Activated naive CD8-positive, alpha-beta T cell treated with anti-CD3 and anti-CD28 coated beads for 36 hours (primary cell): Measurements from ENCODE around the gene NBEAL2. TPM values are rescaled to one million over a fixed set of nuclear protein-coding genes. Genes with fewer than 3 reads are reported as not detected.
A peak's percentile ranks its signal among the peaks of the same experiment; 100 is the strongest.

Source experiments
- DNase-seq: peaks from one replicate; pipeline ENCODE4 v3.0.0; 2021
- H3K27ac Mint-ChIP-seq: one replicate; pipeline ENCODE4 v1.8.0; 2022; ENCODE audit warnings: mild to moderate bottlenecking, moderate library complexity, mixed read lengths
- H3K27me3 Mint-ChIP-seq: one replicate; pipeline ENCODE4 v1.8.0; 2022; ENCODE audit warnings: mild to moderate bottlenecking, mixed read lengths
- H3K36me3 Mint-ChIP-seq: one replicate; pipeline ENCODE4 v1.8.0; 2021; ENCODE audit warnings: mild to moderate bottlenecking, mixed read lengths
- H3K4me1 Mint-ChIP-seq: one replicate; pipeline ENCODE4 v1.8.0; 2021; ENCODE audit warnings: mixed read lengths
- H3K4me3 Mint-ChIP-seq: one replicate; pipeline ENCODE4 v1.8.0; 2022; ENCODE audit warnings: mild to moderate bottlenecking, moderate library complexity, mixed read lengths
- H3K9me3 Mint-ChIP-seq: one replicate; pipeline ENCODE4 v1.8.0; 2022; ENCODE audit warnings: mixed read lengths
- total RNA-seq, 2 experiments: library from RNA; stranded (reverse); gene quantifications; one replicate each; pipeline ENCODE4 v1.2.3, GENCODE V29; 2021

NBEAL2 gene
- total RNA-seq, 2 experiments from 2014 or later, result 63.1 to 67.4 TPM

- Mint-ChIP-seq H3K9me3 (no peaks in the 10 kb centered on the region), H3K4me1 (peaks cover 41% of the 10 kb centered on the region), H3K36me3 (peaks cover 23% of the 10 kb centered on the region), H3K4me3 (no peak overlapping the region), H3K27ac (no peak overlapping the region), H3K27me3 (no peaks in the 10 kb centered on the region)
- no peak for DNase-seq
Observed at GRCh38 chr3:46938118-46938517, 41.3 kb upstream of the NBEAL2 start.

- H3K36me3 Mint-ChIP-seq, result peaks cover 23% of the 10 kb centered on the region
- H3K27ac Mint-ChIP-seq, result no peak overlapping the region
- H3K9me3 Mint-ChIP-seq, result no peaks in the 10 kb centered on the region
Observed at GRCh38 chr3:46939578-46940445, 39.7 kb upstream of the NBEAL2 start.

GRCh38 chr3:46942076-46942475 is 37.4 kb upstream of the NBEAL2 start:
- Mint-ChIP-seq H3K27ac (no peak overlapping the region), H3K4me1 (peaks cover 45% of the 10 kb centered on the region), H3K4me3 (no peak overlapping the region), H3K27me3 (no peaks in the 10 kb centered on the region), H3K9me3 (no peaks in the 10 kb centered on the region), H3K36me3 (peaks cover 30% of the 10 kb centered on the region)
- no peak for DNase-seq

More at GRCh38 chr3:46939578-46940445, 39.7 kb upstream of the NBEAL2 start:
- Mint-ChIP-seq H3K27me3 (no peaks in the 10 kb centered on the region), H3K4me3 (no peak overlapping the region), H3K4me1 (peaks cover 40% of the 10 kb centered on the region)
- no peak for DNase-seq

- H3K27ac Mint-ChIP-seq, result no peak overlapping the region
- H3K27me3 Mint-ChIP-seq, result no peaks in the 10 kb centered on the region
- no peaks in the 10 kb centered on the region for H3K9me3 Mint-ChIP-seq
- peaks cover 36% of the 10 kb centered on the region for H3K36me3 Mint-ChIP-seq
- no peak for DNase-seq
- H3K4me3 Mint-ChIP-seq, result no peak overlapping the region
- H3K4me1 Mint-ChIP-seq, result peaks cover 51% of the 10 kb centered on the region
Observed at GRCh38 chr3:46942481-46943236, 36.8 kb upstream of the NBEAL2 start.

GRCh38 chr3:46943237-46944187 is 36.0 kb upstream of the NBEAL2 start:
- Mint-ChIP-seq H3K36me3 (peaks cover 38% of the 10 kb centered on the region), H3K4me3 (no peak overlapping the region), H3K27ac (no peak overlapping the region), H3K9me3 (no peaks in the 10 kb centered on the region), H3K4me1 (peaks cover 57% of the 10 kb centered on the region), H3K27me3 (no peaks in the 10 kb centered on the region)
- DNase-seq, result no peak

- DNase-seq, result no peak
- Mint-ChIP-seq H3K27ac (peak overlapping the region; percentile 67), H3K27me3 (no peaks in the 10 kb centered on the region), H3K4me1 (peaks cover 59% of the 10 kb centered on the region), H3K9me3 (no peaks in the 10 kb centered on the region), H3K36me3 (peaks cover 33% of the 10 kb centered on the region), H3K4me3 (no peak overlapping the region)
Observed at GRCh38 chr3:46944191-46944590, 35.3 kb upstream of the NBEAL2 start.

- H3K27ac Mint-ChIP-seq, result peak overlapping the region; percentile 78
- no peak for DNase-seq
- no peaks in the 10 kb centered on the region for H3K9me3 Mint-ChIP-seq
- no peak overlapping the region for H3K4me3 Mint-ChIP-seq
- peaks cover 33% of the 10 kb centered on the region for H3K36me3 Mint-ChIP-seq
- H3K4me1 Mint-ChIP-seq, result peaks cover 60% of the 10 kb centered on the region
- H3K27me3 Mint-ChIP-seq, result no peaks in the 10 kb centered on the region
Observed at GRCh38 chr3:46946416-46946815, 33.0 kb upstream of the NBEAL2 start.

- peaks cover 64% of the 10 kb centered on the region for H3K4me1 Mint-ChIP-seq
- H3K4me3 Mint-ChIP-seq, result peak overlapping the region; percentile 35
- H3K36me3 Mint-ChIP-seq, result peaks cover 36% of the 10 kb centered on the region
- H3K27ac Mint-ChIP-seq, result peak overlapping the region; percentile 78
- H3K27me3 Mint-ChIP-seq, result no peaks in the 10 kb centered on the region
- H3K9me3 Mint-ChIP-seq, result no peaks in the 10 kb centered on the region
- DNase-seq, result peak; percentile 56
Observed at GRCh38 chr3:46946856-46947545, 32.5 kb upstream of the NBEAL2 start.

- DNase-seq, result no peak
- Mint-ChIP-seq H3K4me1 (peaks cover 67% of the 10 kb centered on the region), H3K4me3 (peak overlapping the region; percentile 51)
Observed at GRCh38 chr3:46947546-46947901, 31.9 kb upstream of the NBEAL2 start.

GRCh38 chr3:46947981-46948791 is 31.3 kb upstream of the NBEAL2 start:
- Mint-ChIP-seq H3K4me1 (peaks cover 69% of the 10 kb centered on the region), H3K9me3 (no peaks in the 10 kb centered on the region), H3K27me3 (no peaks in the 10 kb centered on the region), H3K4me3 (peak overlapping the region; percentile 51), H3K27ac (peak overlapping the region; percentile 78), H3K36me3 (peaks cover 39% of the 10 kb centered on the region)
- DNase-seq, result peak; percentile 45

More at GRCh38 chr3:46947546-46947901, 31.9 kb upstream of the NBEAL2 start:
- Mint-ChIP-seq H3K27me3 (no peaks in the 10 kb centered on the region), H3K9me3 (no peaks in the 10 kb centered on the region), H3K36me3 (peaks cover 38% of the 10 kb centered on the region), H3K27ac (peak overlapping the region; percentile 78)

- Mint-ChIP-seq H3K4me3 (no peak overlapping the region), H3K27me3 (no peaks in the 10 kb centered on the region), H3K36me3 (peaks cover 46% of the 10 kb centered on the region), H3K4me1 (peaks cover 78% of the 10 kb centered on the region), H3K9me3 (no peaks in the 10 kb centered on the region), H3K27ac (peak overlapping the region; percentile 78)
- no peak for DNase-seq
Observed at GRCh38 chr3:46948830-46949671, 30.4 kb upstream of the NBEAL2 start.

GRCh38 chr3:46950177-46950576 is 29.3 kb upstream of the NBEAL2 start:
- H3K36me3 Mint-ChIP-seq, result peaks cover 50% of the 10 kb centered on the region

More at GRCh38 chr3:46950177-46950576, 29.3 kb upstream of the NBEAL2 start:
- Mint-ChIP-seq H3K4me1 (peaks cover 84% of the 10 kb centered on the region), H3K4me3 (no peak overlapping the region), H3K27ac (peak overlapping the region; percentile 7), H3K9me3 (no peaks in the 10 kb centered on the region), H3K27me3 (no peaks in the 10 kb centered on the region)
- no peak for DNase-seq
